Left ventricle myocardium inferior (tissue), 1 donor: ENCODE data around the gene EVA1A. TPM values are rescaled to one million over a fixed set of nuclear protein-coding genes. Genes with fewer than 3 reads are reported as not detected.
A peak's percentile ranks its signal among the peaks of the same experiment; 100 is the strongest.

ENCODE experiments used
- DNase-seq: peaks from one replicate; pipeline ENCODE4 v3.0.0-alpha.2; 2020
- H3K27ac ChIP-seq: fragments of 200-600 bp; replicated peaks from 2 replicates; pipeline ENCODE4 v1.8.0; 2021
- H3K27me3 ChIP-seq: fragments of 200-600 bp; 2 replicates; pipeline ENCODE4 v1.8.0; 2021; ENCODE audit warnings: low read depth
- H3K36me3 ChIP-seq: fragments of 200-600 bp; 2 replicates; pipeline ENCODE4 v1.8.0; 2021
- H3K4me1 ChIP-seq: fragments of 200-600 bp; 2 replicates; pipeline ENCODE4 v1.8.0; 2021
- H3K4me3 ChIP-seq: fragments of 200-600 bp; 2 replicates; pipeline ENCODE4 v1.8.0; 2021; ENCODE audit warnings: mild to moderate bottlenecking, moderate library complexity
- H3K9me3 ChIP-seq: fragments of 200-600 bp; replicated peaks from 2 replicates; pipeline ENCODE4 v1.8.0; 2021
- intact Hi-C: fragments of 100-400 bp; cut with micrococcal nuclease; formaldehyde crosslinking; loops from one replicate; pipeline ENCODE4 v1.11.0; 2022
- total RNA-seq: library from RNA; stranded (reverse); fragmentation: NEBNext Ultra II Directional; extraction: Animal tissue kit (Norgen Biotek cat#: 25700); gene quantifications from one replicate; pipeline ENCODE4 v1.2.1, GENCODE V29; 2021
- TF ChIP-seq, protein P1 (sequence below): fragments of 200-600 bp; IDR thresholded peaks from 2 replicates; pipeline ENCODE4 v1.8.0; 2021; ENCODE audit warnings: antibody characterized with exemption, mild to moderate bottlenecking, borderline replicate concordance
- donor health status: DM: no; HTN: yes; CAD: no; lungs with severe emphysema.

Gene EVA1A
- total RNA-seq, 1 donor from 2014 or later: 0.41 TPM

DNA sequence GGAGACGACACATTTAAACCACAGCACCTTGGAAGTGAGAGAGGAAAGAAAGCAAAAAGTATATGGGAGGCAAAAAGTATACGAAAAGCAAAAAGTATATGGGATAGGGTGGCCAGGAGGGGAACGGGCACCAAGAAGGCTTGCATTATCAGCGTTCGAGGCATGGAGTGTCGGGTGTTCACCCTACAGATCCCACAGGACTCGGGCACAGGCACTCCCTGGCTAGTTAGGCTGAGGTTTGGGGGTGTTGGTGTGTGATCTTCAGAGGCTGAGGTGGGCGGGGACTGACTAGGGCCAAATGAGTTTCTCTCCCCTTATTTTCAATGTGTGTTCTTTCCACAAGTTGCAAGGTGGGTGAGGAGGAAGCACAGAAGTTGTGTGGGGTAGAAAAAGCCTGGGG, 86.6 kb downstream of the EVA1A start:
- intact Hi-C loops: no loop called here

DNA sequence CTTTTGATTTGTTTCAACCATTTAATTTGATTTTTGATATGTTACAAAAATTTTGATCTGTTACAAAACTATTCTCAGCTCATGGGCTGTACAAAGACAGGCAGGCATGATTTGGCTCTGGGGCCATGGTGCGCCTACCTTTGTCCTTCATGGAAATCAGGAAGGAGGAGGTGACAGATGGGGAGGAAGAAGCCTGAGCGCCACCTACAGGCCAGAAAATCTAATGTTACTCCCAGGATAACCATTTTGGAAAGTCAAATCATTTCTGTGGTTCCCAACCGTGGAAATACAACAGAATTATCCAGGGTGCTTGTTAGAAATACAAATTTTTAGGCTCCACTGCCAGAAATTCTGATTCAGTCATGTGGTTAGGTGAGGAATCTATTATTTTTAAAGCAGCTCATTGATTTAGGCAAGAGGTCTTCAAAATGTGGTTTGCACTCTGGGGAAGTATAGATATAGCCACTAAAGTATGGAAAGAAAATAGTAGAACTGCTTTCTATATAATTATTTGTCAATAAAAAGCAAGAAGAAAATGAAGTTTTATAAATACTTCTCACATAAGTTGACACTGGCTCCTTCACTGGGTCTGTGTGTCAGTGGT, 93.9 kb downstream of the EVA1A start:
- Histone ChIP-seq H3K27me3 (peaks cover 33% of the 10 kb centered on the region), H3K9me3 (no peaks in the 10 kb centered on the region), H3K4me3 (no peak overlapping the region), H3K4me1 (no peaks in the 10 kb centered on the region), H3K27ac (no peak overlapping the region), H3K36me3 (no peaks in the 10 kb centered on the region)
- intact Hi-C loops: loop anchor here (5.0 kb wide), 1 partner anchor 140 kb away; no protein-coding TSS in a partner anchor
- DNase-seq: no peak
- TF ChIP-seq, protein P1, sequence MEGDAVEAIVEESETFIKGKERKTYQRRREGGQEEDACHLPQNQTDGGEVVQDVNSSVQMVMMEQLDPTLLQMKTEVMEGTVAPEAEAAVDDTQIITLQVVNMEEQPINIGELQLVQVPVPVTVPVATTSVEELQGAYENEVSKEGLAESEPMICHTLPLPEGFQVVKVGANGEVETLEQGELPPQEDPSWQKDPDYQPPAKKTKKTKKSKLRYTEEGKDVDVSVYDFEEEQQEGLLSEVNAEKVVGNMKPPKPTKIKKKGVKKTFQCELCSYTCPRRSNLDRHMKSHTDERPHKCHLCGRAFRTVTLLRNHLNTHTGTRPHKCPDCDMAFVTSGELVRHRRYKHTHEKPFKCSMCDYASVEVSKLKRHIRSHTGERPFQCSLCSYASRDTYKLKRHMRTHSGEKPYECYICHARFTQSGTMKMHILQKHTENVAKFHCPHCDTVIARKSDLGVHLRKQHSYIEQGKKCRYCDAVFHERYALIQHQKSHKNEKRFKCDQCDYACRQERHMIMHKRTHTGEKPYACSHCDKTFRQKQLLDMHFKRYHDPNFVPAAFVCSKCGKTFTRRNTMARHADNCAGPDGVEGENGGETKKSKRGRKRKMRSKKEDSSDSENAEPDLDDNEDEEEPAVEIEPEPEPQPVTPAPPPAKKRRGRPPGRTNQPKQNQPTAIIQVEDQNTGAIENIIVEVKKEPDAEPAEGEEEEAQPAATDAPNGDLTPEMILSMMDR: peak; percentile 37

More for the DNA sequence above, 86.6 kb downstream of the EVA1A start:
- no peak overlapping the region for H3K4me3 ChIP-seq
- H3K27me3 ChIP-seq: peaks cover 4% of the 10 kb centered on the region
- no peaks in the 10 kb centered on the region for H3K36me3 ChIP-seq
- no peaks in the 10 kb centered on the region for H3K4me1 ChIP-seq
- no peak for DNase-seq
- no peaks in the 10 kb centered on the region for H3K9me3 ChIP-seq
- H3K27ac ChIP-seq: no peak overlapping the region
- TF ChIP-seq, protein P1: no peak

DNA sequence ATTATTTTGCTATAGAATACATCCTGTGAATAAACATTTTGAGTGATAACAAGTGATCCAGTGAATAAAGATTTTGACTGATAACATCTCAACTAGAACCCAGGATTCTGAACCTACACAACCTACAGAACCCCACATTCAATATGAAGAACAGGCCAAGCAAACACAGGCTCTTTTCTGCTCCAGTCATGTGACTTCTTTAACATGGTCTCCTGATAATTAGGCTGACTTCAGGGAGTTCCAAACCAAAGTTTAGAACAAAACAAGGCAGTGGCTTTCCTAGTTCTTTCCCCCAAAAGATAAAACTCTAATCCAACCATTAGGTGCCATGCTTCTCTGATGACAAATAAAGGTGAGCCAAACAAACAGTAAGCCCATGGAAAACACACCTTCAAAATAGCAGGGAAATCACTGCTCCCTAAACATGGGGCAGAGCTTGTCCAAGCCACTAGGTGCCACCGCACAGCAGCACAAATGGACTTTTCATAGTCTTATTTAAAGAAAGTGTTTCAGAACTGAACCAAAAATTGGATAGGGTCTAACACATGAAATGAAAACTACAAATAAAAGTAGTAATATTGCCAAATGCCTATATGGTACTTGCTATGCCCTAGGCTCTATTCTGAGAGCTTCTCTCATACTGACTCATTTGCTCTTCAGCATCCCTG, 95.3 kb downstream of the EVA1A start:
- Histone ChIP-seq H3K27ac (no peak overlapping the region), H3K27me3 (peaks cover 38% of the 10 kb centered on the region), H3K9me3 (no peaks in the 10 kb centered on the region), H3K4me1 (no peaks in the 10 kb centered on the region), H3K4me3 (no peak overlapping the region), H3K36me3 (no peaks in the 10 kb centered on the region)
- TF ChIP-seq, protein P1: peak; percentile 45
- no peak for DNase-seq
- intact Hi-C loops: loop anchor here (5.0 kb wide), 1 partner anchor 142 kb away; no protein-coding TSS in a partner anchor

DNA sequence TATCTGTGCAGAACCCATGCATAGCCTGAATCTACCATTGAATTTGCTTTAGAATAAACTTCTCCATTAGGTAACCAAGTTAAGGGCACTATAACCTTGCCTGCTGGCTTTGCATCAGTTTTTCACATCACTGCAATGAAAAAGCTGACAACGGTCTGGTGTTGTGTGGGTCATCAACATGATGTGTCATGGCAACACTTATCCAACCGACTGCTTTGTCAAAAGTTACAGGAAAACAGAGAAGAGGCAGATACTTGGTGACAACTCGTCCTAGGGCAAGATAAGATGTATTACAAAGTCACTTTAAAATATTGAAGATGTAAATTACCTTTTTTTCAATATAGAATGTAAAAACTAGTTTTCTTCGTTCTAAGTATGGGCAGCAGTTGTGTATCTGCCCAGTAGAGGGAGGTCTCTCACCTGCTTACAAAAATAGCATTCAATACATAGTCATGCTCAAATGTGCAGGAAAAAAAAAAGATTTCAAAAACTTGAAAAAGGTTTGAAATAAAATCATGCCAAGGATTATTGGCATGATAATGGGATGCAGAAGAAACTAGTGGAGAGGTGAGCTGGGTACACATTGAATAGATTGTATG, 96.3 kb downstream of the EVA1A start:
- intact Hi-C loops: no loop called here
- TF ChIP-seq, protein P1: peak; percentile 73
- Histone ChIP-seq H3K4me1 (no peaks in the 10 kb centered on the region), H3K27ac (no peak overlapping the region), H3K4me3 (no peak overlapping the region), H3K27me3 (peaks cover 46% of the 10 kb centered on the region), H3K9me3 (no peaks in the 10 kb centered on the region), H3K36me3 (no peaks in the 10 kb centered on the region)
- no peak for DNase-seq

DNA sequence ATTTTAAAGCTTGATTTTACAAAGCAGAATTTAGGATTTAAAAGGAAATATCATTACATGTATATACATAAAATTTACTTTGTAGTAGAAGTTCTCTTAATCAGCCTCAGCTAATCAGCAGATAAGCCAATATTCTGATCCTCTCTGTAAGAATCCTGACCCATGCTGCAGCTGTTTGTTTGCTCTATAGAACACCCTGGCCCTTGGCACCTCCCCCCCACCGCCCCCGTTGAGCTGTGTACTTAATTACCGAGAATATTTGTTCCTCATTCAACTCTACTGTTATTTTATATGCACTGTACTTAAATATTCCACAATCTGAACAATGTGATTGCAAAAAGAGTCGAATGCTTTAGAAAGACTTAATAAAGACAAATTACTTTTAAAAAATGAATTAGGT, 98.0 kb downstream of the EVA1A start:
- peaks cover 37% of the 10 kb centered on the region for H3K27me3 ChIP-seq
- no peak for DNase-seq
- intact Hi-C loops: no loop called here

More for the DNA sequence above, 98.0 kb downstream of the EVA1A start:
- no peak overlapping the region for H3K27ac ChIP-seq
- no peak overlapping the region for H3K4me3 ChIP-seq
- H3K36me3 ChIP-seq: no peaks in the 10 kb centered on the region
- H3K9me3 ChIP-seq: no peaks in the 10 kb centered on the region
- H3K4me1 ChIP-seq: no peaks in the 10 kb centered on the region
- TF ChIP-seq, protein P1: no peak
